Spleen (tissue), 7 donors: ENCODE data around the gene SHROOM4.

Experiments
- CTCF ChIP-seq, 11 experiments: fragments of 200-600 bp in 7 of 11; fragments of 450-650 bp in 4 of 11; sonication (generic) in 4 of 11; IDR thresholded peaks in 8 of 11; conservative IDR thresholded peaks in 3 of 11; 1 replicate in 7 of 11; 2 replicates in 4 of 11; pipeline versions ENCODE4 v1.4.0 to v1.8.0; 2016 to 2021; ENCODE audit warnings: antibody characterized with exemption in 11 of 11, inconsistent platforms in 4 of 11, mild to moderate bottlenecking in 1 of 11
- POLR2A ChIP-seq, 3 donors: fragments of 450-650 bp; IDR thresholded peaks; one replicate each; pipeline ENCODE4 v1.5.1; 2017; ENCODE audit warnings: antibody characterized with exemption in 3 of 3, mild to moderate bottlenecking in 1 of 3
- POLR2AphosphoS5 ChIP-seq, 3 donors: sonication (generic); formaldehyde crosslinking; IDR thresholded peaks; one replicate each; pipeline ENCODE4 v1.5.1; 2017; ENCODE audit warnings: antibody characterized with exemption in 3 of 3
- donor health status: DM: no; HTN: no; CAD: no; lungs with moderate emphysema.
- donor health status: DM: no; HTN: no; CAD: no.
- donor health status: DM: no; HTN: no; CAD: no.

DNA sequence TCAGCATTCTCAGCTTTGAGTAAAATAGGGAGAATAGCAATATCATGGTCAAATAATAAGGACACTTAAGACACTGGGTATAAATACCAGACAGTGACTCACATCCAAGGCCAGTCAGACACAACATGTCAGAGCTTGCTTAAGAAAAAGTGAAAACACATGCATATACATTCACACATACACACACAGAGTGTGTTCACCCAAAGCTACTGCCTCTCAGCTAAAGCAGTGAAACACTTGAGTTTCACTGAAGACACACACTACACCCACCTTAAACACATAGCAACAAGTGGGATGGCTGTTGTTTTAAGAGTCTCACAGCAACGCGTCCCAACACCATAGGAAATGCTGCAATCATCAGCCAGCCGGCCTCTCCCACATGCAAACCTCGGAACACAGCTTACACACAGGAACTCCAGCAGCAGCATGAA, 14.4 kb downstream of the SHROOM4 start:
- no peak for TF ChIP-seq CTCF (IDR thresholded peaks at IDR 0.05 in 8 of 11, conservative IDR thresholded peaks at IDR 0.05 in 3 of 11)
- TF ChIP-seq POLR2AphosphoS5 (IDR thresholded peaks at IDR 0.05): no peak
- no peak for TF ChIP-seq POLR2A (IDR thresholded peaks at IDR 0.05)
